ENCODE results near the gene TNFRSF4.

TNFRSF4 gene

GRCh38 chr1:1259119-1259488, 45.2 kb upstream of the TNFRSF4 start:
- no peak for DNase-seq (ENCODE audit: low read depth, low spot score)
- Histone ChIP-seq H3K27me3 (ENCODE audit: insufficient read depth, insufficient read length) (no peaks in the 10 kb centered on the region), H3K4me3 (ENCODE audit: insufficient read length, low read depth) (no peak overlapping the region), H3K4me1 (ENCODE audit: insufficient read depth, insufficient read length) (peaks cover 22% of the 10 kb centered on the region), H3K9me3 (ENCODE audit: insufficient read depth, low read length) (no peaks in the 10 kb centered on the region), H3K36me3 (ENCODE audit: insufficient read depth, insufficient read length, low read length) (peaks cover 86% of the 10 kb centered on the region), H3K9ac (ENCODE audit: insufficient read length, low read depth) (no peak overlapping the region)
- no peak for TF ChIP-seq YY1 (IDR thresholded peaks at IDR 0.05; ENCODE audit: insufficient read depth, insufficient read length)
- TF ChIP-seq ZNF274 (IDR thresholded peaks at IDR 0.05; ENCODE audit: low read depth, low read length) = no peak
- TF ChIP-seq SUZ12 (IDR thresholded peaks at IDR 0.05; ENCODE audit: extremely low read depth, insufficient read depth, insufficient read length) = no peak

DNA sequence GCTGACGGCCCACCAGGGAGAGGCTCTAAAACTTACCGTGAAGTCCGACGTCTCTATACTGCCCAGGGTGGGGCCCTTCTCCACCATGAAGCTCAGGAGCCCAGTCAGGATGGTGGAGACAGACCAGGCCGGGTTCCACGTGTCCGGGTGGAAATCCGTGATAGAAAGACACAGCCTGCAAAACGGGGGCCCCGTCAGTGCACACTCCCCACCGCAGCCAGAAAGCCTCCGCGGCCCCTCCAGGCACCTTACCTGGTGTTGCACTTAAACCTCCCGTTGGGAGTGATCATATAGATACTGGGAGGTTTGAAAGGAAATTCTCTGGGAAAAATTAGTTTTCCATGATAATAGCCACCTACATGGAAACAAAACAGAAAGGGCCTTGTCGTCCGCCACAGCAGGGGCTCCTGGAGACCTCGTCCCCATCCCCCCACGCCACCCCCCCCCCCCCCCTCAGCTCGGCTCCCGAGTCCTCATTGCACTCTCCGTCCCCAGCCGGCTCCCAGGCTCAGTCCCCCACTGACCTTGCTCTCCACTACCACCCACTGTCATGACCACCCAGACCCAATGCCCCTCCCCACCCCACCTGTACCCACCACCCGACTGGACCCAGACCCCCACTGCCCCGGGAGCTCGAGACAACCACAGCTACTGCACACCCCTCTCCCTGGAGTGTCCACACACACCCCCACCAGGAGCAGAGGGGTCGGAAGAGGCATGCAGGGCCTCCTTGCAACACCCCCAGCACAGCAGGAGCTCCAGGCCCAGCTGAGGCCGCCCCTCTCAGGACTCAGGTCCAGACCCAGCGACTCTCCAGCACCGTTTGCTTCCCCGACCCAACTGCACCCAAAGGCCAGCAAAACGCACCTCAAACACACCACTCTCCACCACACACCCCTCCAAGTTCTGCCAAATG, 43.3 kb upstream of the TNFRSF4 start:
- peaks cover 85% of the 10 kb centered on the region for H3K36me3 ChIP-seq (ENCODE audit: insufficient read depth, insufficient read length, low read length)
- H3K4me3 ChIP-seq (ENCODE audit: insufficient read length, low read depth) = no peak overlapping the region
- H3K4me1 ChIP-seq (ENCODE audit: insufficient read depth, insufficient read length) = peaks cover 22% of the 10 kb centered on the region
- no peak for DNase-seq (ENCODE audit: low read depth, low spot score)
- peak overlapping the region; percentile 24 for H3K9ac ChIP-seq (ENCODE audit: insufficient read length, low read depth)
- no peaks in the 10 kb centered on the region for H3K9me3 ChIP-seq (ENCODE audit: insufficient read depth, low read length)
- TF ChIP-seq ZNF274 (IDR thresholded peaks at IDR 0.05; ENCODE audit: low read depth, low read length) (no peak), YY1 (IDR thresholded peaks at IDR 0.05; ENCODE audit: insufficient read depth, insufficient read length) (no peak), SUZ12 (IDR thresholded peaks at IDR 0.05; ENCODE audit: extremely low read depth, insufficient read depth, insufficient read length) (no peak)
- H3K27me3 ChIP-seq (ENCODE audit: insufficient read depth, insufficient read length) = no peaks in the 10 kb centered on the region

- TF ChIP-seq SUZ12 (IDR thresholded peaks at IDR 0.05; ENCODE audit: extremely low read depth, insufficient read depth, insufficient read length) = no peak
- no peak for TF ChIP-seq ZNF274 (IDR thresholded peaks at IDR 0.05; ENCODE audit: low read depth, low read length)
- TF ChIP-seq YY1 (IDR thresholded peaks at IDR 0.05; ENCODE audit: insufficient read depth, insufficient read length) = no peak
- Histone ChIP-seq H3K4me1 (ENCODE audit: insufficient read depth, insufficient read length) (peaks cover 22% of the 10 kb centered on the region), H3K9me3 (ENCODE audit: insufficient read depth, low read length) (no peaks in the 10 kb centered on the region), H3K36me3 (ENCODE audit: insufficient read depth, insufficient read length, low read length) (peaks cover 78% of the 10 kb centered on the region), H3K27me3 (ENCODE audit: insufficient read depth, insufficient read length) (no peaks in the 10 kb centered on the region), H3K9ac (ENCODE audit: insufficient read length, low read depth) (no peak overlapping the region), H3K4me3 (ENCODE audit: insufficient read length, low read depth) (no peak overlapping the region)
- DNase-seq (ENCODE audit: low read depth, low spot score) = no peak
These were observed 41.7 kb upstream of the TNFRSF4 start for GRCh38 chr1:1255611-1256010.

GRCh38 chr1:1255078-1255477, 41.1 kb upstream of the TNFRSF4 start:
- no peak overlapping the region for H3K4me3 ChIP-seq (ENCODE audit: insufficient read length, low read depth)
- H3K9ac ChIP-seq (ENCODE audit: insufficient read length, low read depth) = no peak overlapping the region
- peaks cover 22% of the 10 kb centered on the region for H3K4me1 ChIP-seq (ENCODE audit: insufficient read depth, insufficient read length)
- TF ChIP-seq YY1 (IDR thresholded peaks at IDR 0.05; ENCODE audit: insufficient read depth, insufficient read length) (no peak), SUZ12 (IDR thresholded peaks at IDR 0.05; ENCODE audit: extremely low read depth, insufficient read depth, insufficient read length) (no peak), ZNF274 (IDR thresholded peaks at IDR 0.05; ENCODE audit: low read depth, low read length) (no peak)
- peaks cover 74% of the 10 kb centered on the region for H3K36me3 ChIP-seq (ENCODE audit: insufficient read depth, insufficient read length, low read length)
- no peak for DNase-seq (ENCODE audit: low read depth, low spot score)
- H3K9me3 ChIP-seq (ENCODE audit: insufficient read depth, low read length) = no peaks in the 10 kb centered on the region
- H3K27me3 ChIP-seq (ENCODE audit: insufficient read depth, insufficient read length) = no peaks in the 10 kb centered on the region

DNA sequence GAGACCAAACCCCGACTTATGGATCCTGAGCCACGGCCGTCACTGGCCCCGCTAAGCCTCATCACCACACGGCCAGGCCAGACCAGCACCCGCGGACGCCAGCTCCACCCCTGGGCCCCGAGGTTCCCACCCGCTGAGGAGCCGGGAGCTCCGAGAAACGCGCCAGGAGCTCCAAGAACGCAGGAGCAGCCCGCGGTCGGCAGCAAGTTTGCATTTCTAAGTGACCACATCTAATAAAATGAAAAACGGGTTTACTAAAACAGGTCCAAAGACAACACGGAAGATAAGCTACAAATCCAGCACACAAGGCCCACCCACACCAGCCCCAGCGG, 40.7 kb upstream of the TNFRSF4 start:
- Histone ChIP-seq H3K4me3 (ENCODE audit: insufficient read length, low read depth) (no peak overlapping the region), H3K4me1 (ENCODE audit: insufficient read depth, insufficient read length) (peaks cover 22% of the 10 kb centered on the region), H3K36me3 (ENCODE audit: insufficient read depth, insufficient read length, low read length) (peaks cover 70% of the 10 kb centered on the region), H3K9ac (ENCODE audit: insufficient read length, low read depth) (no peak overlapping the region), H3K27me3 (ENCODE audit: insufficient read depth, insufficient read length) (no peaks in the 10 kb centered on the region), H3K9me3 (ENCODE audit: insufficient read depth, low read length) (no peaks in the 10 kb centered on the region)
- DNase-seq (ENCODE audit: low read depth, low spot score) = no peak
- TF ChIP-seq YY1 (IDR thresholded peaks at IDR 0.05; ENCODE audit: insufficient read depth, insufficient read length) (no peak), ZNF274 (IDR thresholded peaks at IDR 0.05; ENCODE audit: low read depth, low read length) (no peak), SUZ12 (IDR thresholded peaks at IDR 0.05; ENCODE audit: extremely low read depth, insufficient read depth, insufficient read length) (no peak)

GRCh38 chr1:1253972-1254666, 40.2 kb upstream of the TNFRSF4 start:
- H3K36me3 ChIP-seq (ENCODE audit: insufficient read depth, insufficient read length, low read length) = peaks cover 66% of the 10 kb centered on the region
- H3K27me3 ChIP-seq (ENCODE audit: insufficient read depth, insufficient read length) = no peaks in the 10 kb centered on the region

GRCh38 chr1:1253314-1253713, 39.4 kb upstream of the TNFRSF4 start:
- Histone ChIP-seq H3K9ac (ENCODE audit: insufficient read length, low read depth) (no peak overlapping the region), H3K27me3 (ENCODE audit: insufficient read depth, insufficient read length) (no peaks in the 10 kb centered on the region), H3K36me3 (ENCODE audit: insufficient read depth, insufficient read length, low read length) (peaks cover 58% of the 10 kb centered on the region), H3K4me1 (ENCODE audit: insufficient read depth, insufficient read length) (peaks cover 13% of the 10 kb centered on the region), H3K4me3 (ENCODE audit: insufficient read length, low read depth) (no peak overlapping the region), H3K9me3 (ENCODE audit: insufficient read depth, low read length) (no peaks in the 10 kb centered on the region)
- DNase-seq (ENCODE audit: low read depth, low spot score) = no peak
- TF ChIP-seq YY1 (IDR thresholded peaks at IDR 0.05; ENCODE audit: insufficient read depth, insufficient read length) (no peak), ZNF274 (IDR thresholded peaks at IDR 0.05; ENCODE audit: low read depth, low read length) (no peak), SUZ12 (IDR thresholded peaks at IDR 0.05; ENCODE audit: extremely low read depth, insufficient read depth, insufficient read length) (no peak)

More at GRCh38 chr1:1253972-1254666, 40.2 kb upstream of the TNFRSF4 start:
- Histone ChIP-seq H3K9ac (ENCODE audit: insufficient read length, low read depth) (no peak overlapping the region), H3K9me3 (ENCODE audit: insufficient read depth, low read length) (no peaks in the 10 kb centered on the region), H3K4me1 (ENCODE audit: insufficient read depth, insufficient read length) (peaks cover 20% of the 10 kb centered on the region), H3K4me3 (ENCODE audit: insufficient read length, low read depth) (no peak overlapping the region)
- DNase-seq (ENCODE audit: low read depth, low spot score) = no peak
- TF ChIP-seq SUZ12 (IDR thresholded peaks at IDR 0.05; ENCODE audit: extremely low read depth, insufficient read depth, insufficient read length) (no peak), YY1 (IDR thresholded peaks at IDR 0.05; ENCODE audit: insufficient read depth, insufficient read length) (no peak), ZNF274 (IDR thresholded peaks at IDR 0.05; ENCODE audit: low read depth, low read length) (no peak)
